ENCODE results near the gene KIAA0825.

KIAA0825 gene

GRCh38 chr5:94309141-94309540, 309.3 kb downstream of the KIAA0825 start:
- DNase-seq: no peak

- DNase-seq: no peak
These were observed 310.0 kb downstream of the KIAA0825 start for GRCh38 chr5:94308442-94308841.

GRCh38 chr5:94304146-94304545, 314.3 kb downstream of the KIAA0825 start:
- no peak for DNase-seq

- DNase-seq: no peak
These were observed 329.5 kb downstream of the KIAA0825 start for GRCh38 chr5:94288937-94289336.

GRCh38 chr5:94285984-94286383, 332.4 kb downstream of the KIAA0825 start:
- DNase-seq: no peak

- DNase-seq: no peak
These were observed 335.3 kb downstream of the KIAA0825 start for GRCh38 chr5:94283093-94283492.

- no peak for DNase-seq
These were observed 337.1 kb downstream of the KIAA0825 start for GRCh38 chr5:94281236-94281801.

GRCh38 chr5:94276751-94277150, 341.7 kb downstream of the KIAA0825 start:
- no peak for DNase-seq

- DNase-seq: no peak
These were observed 342.4 kb downstream of the KIAA0825 start for GRCh38 chr5:94276048-94276447.

GRCh38 chr5:94274707-94275106, 343.7 kb downstream of the KIAA0825 start:
- no peak for DNase-seq

- no peak for DNase-seq
These were observed 350.2 kb downstream of the KIAA0825 start for GRCh38 chr5:94268226-94268625.

- DNase-seq: peak; percentile 18
These were observed 351.0 kb downstream of the KIAA0825 start for GRCh38 chr5:94267350-94267899.

GRCh38 chr5:94266170-94266569, 352.2 kb downstream of the KIAA0825 start:
- DNase-seq: no peak

GRCh38 chr5:94263068-94263467, 355.3 kb downstream of the KIAA0825 start:
- DNase-seq: no peak

- no peak for DNase-seq
These were observed 358.3 kb downstream of the KIAA0825 start for GRCh38 chr5:94260096-94260495.

- no peak for DNase-seq
These were observed 364.2 kb downstream of the KIAA0825 start for GRCh38 chr5:94254214-94254613.

GRCh38 chr5:94250985-94251384, 367.4 kb downstream of the KIAA0825 start:
- DNase-seq: no peak

- no peak for DNase-seq
These were observed 369.0 kb downstream of the KIAA0825 start for GRCh38 chr5:94249430-94249829.

GRCh38 chr5:94248175-94248875, 370.1 kb downstream of the KIAA0825 start:
- DNase-seq: no peak

- no peak for DNase-seq
These were observed 372.8 kb downstream of the KIAA0825 start for GRCh38 chr5:94245608-94246007.

GRCh38 chr5:94244921-94245320, 373.5 kb downstream of the KIAA0825 start:
- no peak for DNase-seq

- no peak for DNase-seq
These were observed 374.8 kb downstream of the KIAA0825 start for GRCh38 chr5:94243612-94244011.

GRCh38 chr5:94240993-94241651, 377.3 kb downstream of the KIAA0825 start:
- no peak for DNase-seq

- DNase-seq: no peak
These were observed 377.8 kb downstream of the KIAA0825 start for GRCh38 chr5:94240596-94240992.
